Activated CD4-positive, CD25-positive, alpha-beta regulatory T cell treated with anti-CD3 and anti-CD28 coated beads, Interleukin-2, amount 50 U/mL, for 72 hours (primary cell): Measurements from ENCODE around the gene NFX1.
"Not testable (repeated sequence)": the region's sequence is repeated elsewhere in the genome, so short reads cannot be mapped to it uniquely, and the experiment has no call there.

Experiments
- DNase-seq: peaks from one replicate; pipeline ENCODE4 v3.0.0; 2021

NFX1 gene

DNA sequence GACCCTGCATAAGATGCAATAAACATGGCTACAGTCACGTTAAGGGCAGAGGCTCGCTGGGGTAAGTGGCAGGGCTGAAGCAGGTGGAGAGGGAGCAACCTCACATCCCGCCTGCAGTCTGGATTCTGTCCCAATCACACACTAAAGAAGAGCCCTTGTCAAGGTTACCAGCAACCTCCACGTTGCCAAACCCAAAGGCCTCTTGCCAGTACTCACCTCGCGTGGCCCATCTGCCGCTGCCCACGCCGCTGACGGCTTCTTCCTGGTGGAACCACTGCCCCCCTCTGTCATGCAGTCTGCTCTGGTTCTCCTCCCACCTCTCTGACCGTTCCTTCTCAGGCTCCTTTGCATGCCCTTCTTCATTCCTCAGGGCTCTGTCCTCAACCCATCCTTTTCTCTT, 103.3 kb downstream of the NFX1 start:
- DNase-seq = no peak

GRCh38 chr9:33393986-33394385, 103.7 kb downstream of the NFX1 start:
- not testable (repeated sequence) for DNase-seq

- DNase-seq = not testable (repeated sequence)
Observed at GRCh38 chr9:33395159-33395879, 105.0 kb downstream of the NFX1 start.

GRCh38 chr9:33397801-33398200, 107.5 kb downstream of the NFX1 start:
- not testable (repeated sequence) for DNase-seq

GRCh38 chr9:33399047-33399446, 108.7 kb downstream of the NFX1 start:
- DNase-seq = not testable (repeated sequence)

DNA sequence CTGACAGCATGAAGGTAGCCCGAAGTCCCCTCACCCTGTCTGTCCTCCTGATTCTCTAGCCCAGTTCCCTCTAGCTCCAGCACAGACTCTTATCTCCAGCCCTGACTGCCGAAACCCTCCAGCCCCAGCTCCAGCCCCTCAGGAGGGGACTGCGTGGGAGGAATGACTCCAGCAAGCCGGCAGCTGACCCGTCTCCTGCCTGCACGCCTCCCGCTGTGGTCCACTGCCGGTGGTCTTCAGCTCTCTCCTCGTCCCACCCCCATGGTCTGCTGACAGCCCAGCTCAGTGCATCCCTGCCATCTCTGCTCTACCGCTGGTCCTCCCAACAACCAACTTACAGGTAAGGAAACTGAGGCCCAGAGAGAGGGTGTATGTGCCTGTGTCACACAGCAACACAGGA, 111.5 kb downstream of the NFX1 start:
- not testable (repeated sequence) for DNase-seq

- not testable (repeated sequence) for DNase-seq
Observed at GRCh38 chr9:33402371-33402770, 112.1 kb downstream of the NFX1 start, which contains the start of gene AQP7. AQP7 (minus strand) TSS chr9:33402568; CDS start chr9:33401262, 1,306 bp downstream.

DNA sequence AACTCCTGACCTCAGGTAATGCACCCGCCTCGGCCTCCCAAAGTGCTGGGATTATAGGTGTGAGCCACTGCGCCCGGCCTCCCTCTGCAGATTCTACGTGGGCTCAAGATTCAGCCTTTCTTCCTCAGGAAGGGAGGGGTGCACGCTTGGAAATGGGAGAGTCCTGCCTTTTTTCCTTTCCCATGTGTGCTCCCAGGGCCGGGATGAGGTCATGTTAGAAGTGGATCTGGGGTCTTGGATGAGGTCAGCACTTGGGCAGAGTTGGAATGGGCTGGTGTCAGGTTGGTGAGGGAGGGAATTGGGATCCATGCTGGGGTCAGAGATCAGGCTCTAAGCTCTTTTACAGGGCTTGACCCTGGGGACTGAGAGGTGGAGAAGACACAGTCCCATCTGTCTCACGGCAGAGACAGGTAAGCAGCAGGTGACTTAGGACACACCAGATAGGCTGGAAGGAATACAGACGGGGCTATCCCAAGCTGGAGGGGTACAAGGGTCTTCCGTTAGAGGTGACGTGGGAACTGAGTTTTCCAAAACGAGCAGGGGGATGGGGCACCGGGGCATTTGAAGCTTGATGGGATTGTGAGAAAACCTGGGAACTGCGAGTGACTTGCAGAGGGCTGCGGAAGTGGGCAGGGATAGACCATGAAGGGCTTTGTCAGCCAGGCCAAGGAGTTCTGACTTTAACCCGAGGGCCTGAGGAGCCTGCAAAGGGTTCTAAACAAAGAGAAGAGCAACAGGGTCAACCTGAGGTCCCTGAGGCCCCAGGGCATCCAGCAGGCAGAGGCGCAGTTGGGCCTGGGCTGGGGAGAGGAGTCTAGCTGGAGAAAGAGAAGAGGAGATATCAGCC, 113.8 kb downstream of the NFX1 start:
- DNase-seq = no peak

DNA sequence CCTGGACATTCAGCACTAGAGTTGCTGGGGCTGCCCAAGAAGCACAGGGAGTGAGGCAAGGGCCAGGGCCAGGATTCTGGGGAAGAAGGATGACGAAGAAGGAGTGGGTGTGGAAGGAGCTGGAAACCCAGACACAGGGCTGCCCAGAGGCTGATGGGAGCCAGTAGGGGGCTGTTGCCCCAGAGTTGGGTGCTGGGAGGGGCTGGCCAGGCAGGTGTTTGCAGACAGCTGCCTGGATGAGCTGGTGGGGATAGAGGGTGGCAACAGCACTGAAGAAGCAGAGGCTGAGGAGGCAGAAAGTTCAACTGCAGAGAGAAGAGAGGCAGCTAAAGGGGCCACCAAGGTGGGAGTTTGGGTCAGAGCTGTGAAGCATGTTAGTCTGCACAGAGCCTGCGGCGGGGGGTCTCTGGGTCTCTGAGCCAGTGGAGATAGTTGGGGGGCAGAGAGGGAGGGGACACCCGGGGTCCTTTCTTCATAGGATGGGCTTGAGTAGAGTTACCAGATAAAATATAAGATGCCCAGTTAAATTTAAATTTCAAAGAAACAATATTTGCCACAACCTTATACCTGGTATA, 114.6 kb downstream of the NFX1 start:
- no peak for DNase-seq

DNA sequence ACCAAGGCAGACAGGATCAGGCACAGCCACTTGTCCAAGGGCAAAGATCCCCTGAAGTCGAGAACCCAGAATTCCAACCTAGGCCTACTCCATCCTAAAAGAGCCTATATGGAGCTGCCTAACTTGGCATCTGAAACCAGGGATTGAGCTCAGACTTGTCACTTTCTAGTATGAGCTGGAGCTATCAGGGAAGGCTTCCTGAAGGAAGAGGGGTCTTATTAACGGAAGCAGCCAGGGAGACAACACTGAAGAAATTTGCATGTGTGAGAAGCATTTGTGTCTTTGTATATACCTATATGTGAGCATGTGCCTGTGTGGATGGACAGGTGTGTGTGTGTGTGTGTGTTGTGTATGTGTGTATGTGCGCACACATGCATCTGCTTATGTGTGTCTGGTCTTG, 116.7 kb downstream of the NFX1 start:
- DNase-seq = no peak

- DNase-seq = no peak
Observed at GRCh38 chr9:33408087-33408486, 117.8 kb downstream of the NFX1 start.

DNA sequence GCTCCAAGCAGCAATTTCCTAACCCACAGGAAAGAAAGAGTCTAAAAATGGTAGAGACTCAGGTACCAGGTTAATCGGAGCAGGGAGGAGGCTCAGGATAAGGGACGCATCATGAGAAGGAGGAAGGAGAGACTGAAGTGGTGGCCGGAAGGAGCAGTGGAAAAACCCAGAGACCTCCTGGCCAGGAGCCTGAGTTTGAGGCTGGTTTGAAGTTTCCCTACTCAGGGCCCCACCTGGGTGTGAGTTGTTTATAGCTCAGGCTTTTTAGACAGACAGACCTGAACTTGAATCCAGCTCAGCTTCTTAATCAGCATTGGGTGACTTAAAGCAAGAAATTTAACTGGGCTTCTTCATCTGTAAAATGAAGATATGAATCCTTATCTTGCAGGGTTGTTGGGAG, 124.0 kb downstream of the NFX1 start:
- DNase-seq = no peak

GRCh38 chr9:33414889-33415500, 124.7 kb downstream of the NFX1 start:
- DNase-seq = no peak

GRCh38 chr9:33415501-33416038, 125.3 kb downstream of the NFX1 start:
- DNase-seq = peak; percentile 90

DNA sequence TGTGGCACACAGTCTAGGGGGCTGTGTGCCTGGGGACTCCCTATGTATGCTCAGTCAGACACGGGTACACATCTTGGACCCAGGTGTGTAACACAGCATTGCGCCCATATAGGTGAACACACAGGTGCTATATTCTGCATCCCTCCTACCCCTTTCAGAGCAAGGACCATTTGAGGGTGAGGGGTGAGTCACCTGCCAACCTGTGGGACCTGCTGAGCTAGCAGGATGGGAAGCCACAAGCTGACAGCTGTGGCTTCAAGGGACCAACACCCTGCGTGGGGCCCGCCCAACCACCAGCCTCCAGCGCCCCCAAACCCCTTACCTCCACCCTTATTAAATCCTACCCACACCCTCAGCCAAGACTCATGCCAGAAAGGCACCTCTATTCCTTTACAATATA, 126.7 kb downstream of the NFX1 start:
- DNase-seq = no peak

DNA sequence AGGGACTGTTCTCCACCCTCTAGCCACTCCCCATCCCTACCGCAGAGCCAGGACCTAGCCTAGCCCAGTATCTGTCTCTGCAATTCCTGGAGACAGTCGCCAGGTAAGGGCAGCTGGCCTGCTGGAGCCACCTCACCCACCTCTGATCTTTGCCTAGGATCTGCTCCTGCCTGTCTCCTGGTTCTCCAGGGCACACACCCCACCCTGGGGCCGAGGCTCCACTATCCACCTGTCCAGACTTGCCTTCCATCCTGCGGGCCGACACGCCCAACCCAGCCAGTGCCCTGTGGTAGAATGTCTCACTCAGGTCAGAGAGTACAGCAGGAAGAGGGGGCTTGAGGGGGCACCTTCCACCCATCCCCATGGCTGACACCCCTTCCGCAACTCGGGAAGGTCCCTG, 127.8 kb downstream of the NFX1 start:
- DNase-seq = no peak

DNA sequence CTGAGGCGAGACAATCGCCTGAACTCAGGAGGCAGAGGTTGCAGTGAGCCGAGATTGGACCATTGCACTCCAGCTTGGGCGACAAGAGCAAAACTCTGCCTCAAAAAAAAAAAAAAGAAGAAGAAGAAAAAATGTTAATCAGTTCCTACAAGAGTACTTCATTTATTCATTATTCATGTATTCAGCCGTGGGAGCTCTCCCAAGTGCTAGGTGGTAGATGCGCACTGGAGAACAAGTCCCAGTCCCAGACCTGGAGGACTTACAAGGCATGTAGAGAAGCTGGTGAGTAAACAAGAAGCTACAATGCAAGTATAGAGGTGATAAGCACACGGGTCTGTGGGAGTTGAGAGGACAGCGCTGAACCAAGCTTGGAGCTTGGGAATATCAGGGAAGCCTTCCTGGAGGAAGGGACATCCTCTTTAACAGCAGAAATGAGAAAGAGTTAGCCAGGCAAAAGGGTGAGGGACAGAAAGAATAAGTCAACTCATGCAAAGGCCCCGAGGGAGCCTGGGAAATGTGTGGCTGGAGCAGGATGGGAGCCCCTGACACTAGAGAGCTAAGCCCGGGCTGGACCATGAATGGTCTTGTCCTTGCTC, 129.5 kb downstream of the NFX1 start:
- no peak for DNase-seq
